GM18951 (cell line): Measurements from ENCODE around the gene KRT33A.
"Not testable (repeated sequence)": the region's sequence is repeated elsewhere in the genome, so short reads cannot be mapped to it uniquely, and the experiment has no call there.

Source experiments
- POLR2A ChIP-seq: IDR thresholded peaks from 4 replicates; pipeline ENCODE4 v1.6.1; 2011; ENCODE audit warnings: mild to moderate bottlenecking; ENCODE audit not compliant: insufficient read length, insufficient read depth; ENCODE audit errors: extremely low read depth
- in situ Hi-C: fragments of 300-500 bp; cut with MboI; formaldehyde crosslinking; loops from one replicate; pipeline ENCODE4 v1.12.0; 2022; ENCODE audit warnings: low sequenced_read_pairs, mixed read lengths, inconsistent platforms; ENCODE audit not compliant: unreplicated experiment

Gene KRT33A

DNA sequence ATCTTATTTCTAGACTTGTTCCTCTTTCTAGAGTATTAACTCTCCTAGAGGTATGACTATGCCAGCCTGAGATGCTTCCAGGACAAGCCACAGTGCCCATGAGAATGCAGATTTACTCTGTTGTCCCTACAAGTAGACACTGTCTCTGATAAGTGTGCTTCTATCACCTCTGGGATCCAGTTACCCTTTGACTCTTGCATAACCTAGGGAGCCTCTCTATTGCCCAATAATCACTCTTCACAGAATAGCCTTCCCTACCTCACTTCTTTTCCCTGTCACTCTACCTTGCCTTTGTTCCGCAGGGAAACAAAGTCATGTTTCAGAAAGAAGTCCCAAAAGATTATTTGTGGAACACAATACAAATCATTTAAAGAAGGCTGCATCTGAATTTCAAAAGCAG, 33.1 kb upstream of the KRT33A start:
- TF ChIP-seq POLR2A: no peak
- in situ Hi-C loops: no loop called here

- TF ChIP-seq POLR2A: no peak
Observed at GRCh38 chr17:41382394-41382793, 31.8 kb upstream of the KRT33A start.

GRCh38 chr17:41381943-41382342, 31.3 kb upstream of the KRT33A start, which contains the start of gene KRT34:
TSS of gene KRT34 (minus strand) at chr17:41382306. CDS start at chr17:41382246, 60 bp downstream.
- in situ Hi-C loops: not testable (repeated sequence)

More at GRCh38 chr17:41382394-41382793, 31.8 kb upstream of the KRT33A start:
- in situ Hi-C loops: no loop called here

DNA sequence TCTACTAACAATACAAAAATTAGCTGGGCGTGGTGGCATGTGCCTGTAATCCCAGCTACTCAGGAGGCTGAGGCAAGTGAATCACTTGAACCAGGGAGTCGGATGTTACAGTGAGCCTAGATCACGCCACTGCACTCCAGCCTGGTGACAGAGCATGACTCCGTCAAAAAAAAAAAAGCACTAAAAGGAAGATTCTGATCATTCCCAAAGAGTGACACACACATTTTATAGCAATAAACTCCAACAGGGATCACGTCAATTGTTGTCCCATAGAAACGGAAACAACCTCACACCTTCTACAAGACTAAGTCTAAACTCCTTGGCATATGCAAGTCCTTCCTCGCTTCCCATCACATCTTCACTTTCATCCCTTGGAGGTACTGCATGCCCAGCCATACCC, 29.5 kb upstream of the KRT33A start:
- in situ Hi-C loops: not testable (repeated sequence)

DNA sequence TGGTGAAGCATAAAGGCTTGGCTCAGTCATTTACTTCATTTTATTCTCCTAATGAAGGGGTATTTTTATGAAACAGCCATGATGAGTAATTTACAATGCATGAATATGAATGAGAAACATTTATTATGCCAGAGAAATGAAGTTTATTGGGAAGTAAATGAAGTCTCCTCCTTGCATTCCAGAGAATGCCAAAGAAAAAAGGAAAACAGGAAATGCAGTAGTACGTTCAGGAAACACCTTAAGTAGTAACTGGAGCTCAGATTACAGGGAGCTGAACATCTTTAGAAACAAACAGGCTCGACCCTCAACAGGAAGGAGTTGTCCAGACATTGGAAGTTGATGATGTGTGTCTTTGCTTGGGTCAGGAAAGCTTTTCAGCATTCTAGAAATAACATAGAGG, 26.9 kb upstream of the KRT33A start:
- in situ Hi-C loops: no loop called here
- no peak for TF ChIP-seq POLR2A

DNA sequence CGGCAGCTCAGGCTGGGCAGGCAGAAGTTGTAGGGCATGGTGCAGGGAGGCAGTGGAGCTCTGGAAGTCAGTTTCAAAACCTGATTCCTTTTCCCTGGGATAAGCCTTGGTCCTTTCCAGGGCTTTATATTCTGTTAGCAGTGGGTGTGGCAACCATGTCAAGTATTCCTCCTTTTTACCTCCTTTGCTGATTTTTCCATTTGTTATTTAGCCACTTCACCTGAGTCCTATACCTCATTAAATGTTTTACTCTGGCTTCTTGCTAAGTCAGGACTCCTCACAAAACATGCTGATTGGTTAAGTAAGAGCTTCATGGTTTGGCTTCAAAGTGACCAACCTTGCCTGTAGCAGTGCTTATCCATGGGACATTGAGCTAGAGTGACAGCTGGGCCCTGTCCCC, 19.1 kb upstream of the KRT33A start, which contains the start of gene KRT33B:
KRT33B (minus strand) TSS at position 101 of the 400 bp plus-strand sequence; CDS start at position 38, 63 bp downstream.
- no peak for TF ChIP-seq POLR2A
- in situ Hi-C loops: no loop called here

GRCh38 chr17:41369023-41369422, 18.4 kb upstream of the KRT33A start:
- in situ Hi-C loops: no loop called here
- TF ChIP-seq POLR2A: no peak

DNA sequence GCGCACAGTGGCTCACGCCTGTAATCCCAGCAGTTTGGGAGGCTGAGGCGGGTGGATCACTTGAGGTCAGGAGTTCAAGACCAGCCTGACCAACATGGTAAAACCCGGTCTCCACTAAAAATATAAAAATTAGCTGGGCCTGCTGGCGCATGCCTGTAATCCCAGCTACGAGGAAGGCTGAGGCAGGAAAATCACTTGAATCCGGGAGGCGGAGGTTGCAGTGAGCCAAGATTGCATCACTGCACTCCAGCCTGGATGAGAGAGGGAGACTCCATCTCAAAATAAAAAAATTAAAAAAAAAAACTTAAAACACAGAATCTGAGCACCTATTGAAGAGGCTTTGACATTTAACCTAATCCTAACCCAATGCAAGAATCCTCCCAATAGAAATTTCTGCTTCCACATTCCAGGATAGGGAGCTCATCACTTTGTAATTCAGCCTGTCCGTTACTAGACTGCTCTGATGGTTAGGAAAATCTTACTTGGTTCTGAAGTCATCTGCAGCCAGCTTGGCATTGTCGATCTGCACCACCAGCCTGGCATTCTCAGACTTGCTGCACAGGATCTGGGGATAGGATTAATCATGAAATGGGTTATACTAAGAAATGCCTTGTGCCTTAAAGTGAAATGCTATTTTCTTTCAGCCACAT, 16.9 kb upstream of the KRT33A start:
- in situ Hi-C loops: no loop called here
- TF ChIP-seq POLR2A: no peak

DNA sequence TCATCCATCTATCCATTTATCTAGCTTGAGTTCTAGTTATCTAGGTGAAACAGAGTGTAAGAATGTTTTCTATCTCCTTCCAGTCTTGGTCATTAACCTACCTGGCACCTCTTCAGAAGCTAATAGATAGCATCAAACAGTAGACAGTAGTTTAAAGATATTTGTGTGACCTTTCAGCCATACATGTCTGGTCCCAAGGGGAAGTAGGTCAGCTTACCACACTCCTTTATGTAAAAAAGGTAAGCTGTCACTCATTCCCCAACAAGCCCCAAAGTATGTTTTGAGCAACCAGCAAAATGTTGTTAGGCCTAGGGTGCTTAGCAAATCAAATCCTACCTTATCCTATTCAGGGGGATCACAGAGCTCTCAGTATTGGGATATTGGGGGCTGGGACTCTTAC, 15.4 kb upstream of the KRT33A start:
- no peak for TF ChIP-seq POLR2A
- in situ Hi-C loops: no loop called here

DNA sequence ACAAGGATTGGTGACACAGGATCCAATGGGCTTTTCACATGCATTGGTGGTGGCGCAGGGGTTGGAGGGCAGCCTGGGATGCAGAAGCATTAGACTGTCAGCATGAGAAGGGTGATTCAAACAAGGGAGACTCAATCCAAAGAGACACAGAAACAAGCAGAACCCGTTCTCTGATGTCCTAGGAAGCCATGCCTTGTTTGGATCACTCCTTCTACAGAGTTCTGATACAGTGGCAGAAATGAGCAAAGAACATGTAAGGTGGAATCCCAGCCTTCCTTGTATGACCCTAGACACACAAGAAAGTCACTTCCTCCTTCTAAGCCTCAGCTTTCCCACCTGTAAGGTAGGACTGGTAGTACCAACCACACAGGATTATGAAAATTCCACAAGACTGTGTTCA, 13.3 kb upstream of the KRT33A start:
- no peak for TF ChIP-seq POLR2A
- in situ Hi-C loops: no loop called here

- TF ChIP-seq POLR2A: no peak
- in situ Hi-C loops: no loop called here
Observed at GRCh38 chr17:41360296-41360995, 9.8 kb upstream of the KRT33A start.

DNA sequence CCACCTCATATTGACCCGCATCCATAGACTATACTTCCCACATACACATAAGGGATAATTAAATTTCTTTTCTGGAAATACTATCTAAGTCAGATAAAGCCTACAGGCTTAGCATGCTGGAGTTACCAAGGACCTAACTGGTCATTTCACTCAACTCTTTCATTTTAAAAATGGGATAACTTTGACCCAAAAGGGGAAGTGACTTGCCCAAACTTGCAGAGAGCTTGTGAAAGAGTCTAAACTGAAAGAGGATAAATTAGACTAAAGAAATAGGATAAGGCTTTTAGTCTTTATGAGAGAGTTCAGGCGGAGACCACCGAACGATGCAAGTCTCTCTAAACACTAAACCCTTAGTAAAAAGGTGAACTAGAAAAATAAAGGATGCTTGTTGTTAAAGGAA, 3.9 kb upstream of the KRT33A start:
- in situ Hi-C loops: no loop called here
- no peak for TF ChIP-seq POLR2A

DNA sequence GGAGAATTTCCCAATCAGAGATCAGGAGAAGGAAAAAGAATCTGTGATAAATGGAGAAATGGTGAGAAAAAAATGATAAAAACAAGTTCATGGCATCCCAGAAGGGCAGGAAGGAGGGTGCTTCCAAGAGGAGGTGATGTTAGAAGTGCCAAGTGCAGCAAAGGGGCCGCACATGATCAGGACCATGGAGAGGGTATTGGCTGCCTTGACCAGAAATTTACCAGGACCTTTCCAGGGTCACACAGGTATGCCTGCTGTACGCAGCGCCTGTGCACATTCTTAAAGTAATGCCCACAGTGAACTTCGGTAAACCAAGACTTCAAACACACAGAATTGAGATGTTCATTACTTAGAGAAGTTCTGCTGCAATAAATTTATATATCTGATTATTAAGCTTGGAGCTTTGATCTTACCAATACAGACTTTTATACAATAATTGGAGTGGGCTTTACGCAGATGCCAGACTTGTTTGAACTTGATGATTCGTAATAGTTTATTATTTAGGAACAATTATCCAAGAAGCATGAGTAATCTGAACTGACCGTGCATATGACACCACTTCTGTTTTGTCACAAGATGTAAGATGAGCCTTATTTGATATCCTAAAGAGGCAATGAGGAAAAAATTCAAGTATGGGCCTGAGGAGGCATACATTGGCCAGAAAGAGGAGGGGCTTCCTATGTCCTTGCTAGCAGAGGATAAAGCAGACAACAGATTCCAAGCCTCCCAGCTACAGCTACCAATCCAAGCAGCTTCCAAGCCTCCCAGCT, 2.2 kb upstream of the KRT33A start:
- in situ Hi-C loops: no loop called here
- TF ChIP-seq POLR2A: no peak

- in situ Hi-C loops: no loop called here
Observed at GRCh38 chr17:41351177-41351576, 549 bp upstream of the KRT33A start.

More at GRCh38 chr17:41351177-41351576, 549 bp upstream of the KRT33A start:
- TF ChIP-seq POLR2A: no peak
